Transverse colon (tissue), 4 donors: ENCODE data around the gene C16orf86. TPM values are rescaled to one million over a fixed set of nuclear protein-coding genes. Genes with fewer than 3 reads are reported as not detected.

Experiments
- DNase-seq: peaks from one replicate; pipeline ENCODE4 v3.0.0-alpha.2; 2019
- H3K27ac ChIP-seq, 4 donors: fragments of 200-600 bp; sonication (generic); 2 replicates each; pipeline ENCODE4 v1.5.1; 2016 to 2018; ENCODE audit warnings: inconsistent platforms in 4 of 4
- H3K27me3 ChIP-seq: fragments of 200-600 bp; sonication (generic); 2 replicates; pipeline ENCODE4 v1.5.1; 2017; ENCODE audit warnings: inconsistent platforms
- H3K36me3 ChIP-seq, 4 donors: fragments of 200-600 bp; sonication (generic); 2 replicates each; pipeline ENCODE4 v1.5.1; 2017 to 2019; ENCODE audit warnings: inconsistent platforms in 4 of 4
- H3K4me1 ChIP-seq, 4 donors: fragments of 200-600 bp; sonication (generic); 2 replicates each; pipeline ENCODE4 v1.5.1; 2017 to 2020; ENCODE audit warnings: inconsistent platforms in 4 of 4
- H3K4me3 ChIP-seq, 4 donors: fragments of 200-600 bp; sonication (generic); 1 replicate in 1 of 4; 2 replicates in 3 of 4; pipeline versions ENCODE4 v1.5.1 to v1.6.1; 2017 to 2019; ENCODE audit warnings: inconsistent platforms in 4 of 4
- H3K9me3 ChIP-seq, 2 donors: fragments of 200-600 bp; sonication (generic); 2 replicates each; pipeline ENCODE4 v1.5.1; 2017 to 2019; ENCODE audit warnings: inconsistent platforms in 2 of 2
- EP300 ChIP-seq: sonication (generic); formaldehyde crosslinking; IDR thresholded peaks from one replicate; pipeline ENCODE4 v1.6.1; 2017; ENCODE audit warnings: antibody characterized with exemption, low read depth
- POLR2A ChIP-seq: fragments of 450-650 bp; IDR thresholded peaks from one replicate; pipeline ENCODE4 v1.6.1; 2016; ENCODE audit warnings: antibody characterized with exemption, mild to moderate bottlenecking, moderate library complexity
- POLR2AphosphoS5 ChIP-seq, 3 donors: sonication (generic); formaldehyde crosslinking; IDR thresholded peaks; one replicate each; pipeline ENCODE4 v1.6.1; 2016; ENCODE audit warnings: antibody characterized with exemption in 3 of 3
- WGBS, 2 donors: methylation state at CpG; one replicate each; pipeline ENCODE4 v1.1.5; 2018; ENCODE audit warnings: low coverage in 1 of 2; 5-methylcytosine and 5-hydroxymethylcytosine counted together
- in situ Hi-C, 4 donors: fragments of 200-750 bp; cut with MboI; loops; one replicate each; pipeline versions ENCODE4 v1.15.0 to v1.15.1; 2017; ENCODE audit warnings: low sequenced_read_pairs in 3 of 4, low pct_ligation_motif_present in 1 of 4, low pct_unique_long_range_greater_than_20kb in 1 of 4
- intact Hi-C: fragments of 100-400 bp; cut with DNase I; formaldehyde crosslinking; loops from one replicate; pipeline ENCODE4 v1.15.1; 2023; ENCODE audit warnings: low total_unique reads
- total RNA-seq, 4 donors: library from RNA; depleted of rRNA; stranded (reverse); fragments of >200 nt; gene quantifications; one replicate each; pipeline ENCODE4 v1.1.0, GENCODE V29; 2016
- TF ChIP-seq, protein P1 (sequence below), 5 experiments: fragments of 200-600 bp in 3 of 5; fragments of 450-650 bp in 2 of 5; sonication (generic) in 3 of 5; IDR thresholded peaks; 1 replicate in 2 of 5; 2 replicates in 3 of 5; pipeline ENCODE4 v1.5.1; 2016 to 2017; ENCODE audit warnings: antibody characterized with exemption in 5 of 5, inconsistent platforms in 3 of 5, mild to moderate bottlenecking in 2 of 5, moderate library complexity in 1 of 5

The C16orf86 gene
- total RNA-seq, 4 donors from 2014 or later, result 0.60 to 7.1 (median 4.4) TPM

DNA sequence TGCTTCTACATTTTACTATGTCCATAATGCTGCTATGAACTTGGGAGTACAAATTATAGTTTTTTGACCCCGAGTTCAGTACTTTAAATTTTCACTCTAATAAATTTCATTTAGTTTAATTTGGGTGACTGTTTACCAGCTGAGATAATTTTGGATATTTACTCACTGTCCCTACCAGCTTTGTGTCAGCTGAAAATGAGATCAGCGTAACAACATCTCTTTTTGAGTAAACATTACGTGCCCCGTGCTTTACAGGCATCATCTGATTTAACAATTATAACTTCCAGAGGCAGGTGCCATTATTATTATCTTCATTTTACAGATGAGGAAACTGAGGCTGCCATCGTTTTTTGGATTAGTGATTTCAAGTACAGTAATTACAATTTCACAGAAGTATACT, 37.5 kb downstream of the C16orf86 start:
- intact Hi-C loops, result no loop called here
- Histone ChIP-seq H3K4me3 (no peak overlapping the region), H3K9me3 (no peaks in the 10 kb centered on the region), H3K27me3 (no peaks in the 10 kb centered on the region), H3K36me3 (peaks cover 0 to 9% (median 0%) of the 10 kb centered on the region in 4 donors), H3K4me1 (no peaks in the 10 kb centered on the region), H3K27ac (no peak overlapping the region)
- WGBS, 2 donors, result 78 to 83% methylated on average over 5 of the region's 5 CpGs
- in situ Hi-C loops, result no loop called here
- no peak for DNase-seq
- TF ChIP-seq, protein P1, sequence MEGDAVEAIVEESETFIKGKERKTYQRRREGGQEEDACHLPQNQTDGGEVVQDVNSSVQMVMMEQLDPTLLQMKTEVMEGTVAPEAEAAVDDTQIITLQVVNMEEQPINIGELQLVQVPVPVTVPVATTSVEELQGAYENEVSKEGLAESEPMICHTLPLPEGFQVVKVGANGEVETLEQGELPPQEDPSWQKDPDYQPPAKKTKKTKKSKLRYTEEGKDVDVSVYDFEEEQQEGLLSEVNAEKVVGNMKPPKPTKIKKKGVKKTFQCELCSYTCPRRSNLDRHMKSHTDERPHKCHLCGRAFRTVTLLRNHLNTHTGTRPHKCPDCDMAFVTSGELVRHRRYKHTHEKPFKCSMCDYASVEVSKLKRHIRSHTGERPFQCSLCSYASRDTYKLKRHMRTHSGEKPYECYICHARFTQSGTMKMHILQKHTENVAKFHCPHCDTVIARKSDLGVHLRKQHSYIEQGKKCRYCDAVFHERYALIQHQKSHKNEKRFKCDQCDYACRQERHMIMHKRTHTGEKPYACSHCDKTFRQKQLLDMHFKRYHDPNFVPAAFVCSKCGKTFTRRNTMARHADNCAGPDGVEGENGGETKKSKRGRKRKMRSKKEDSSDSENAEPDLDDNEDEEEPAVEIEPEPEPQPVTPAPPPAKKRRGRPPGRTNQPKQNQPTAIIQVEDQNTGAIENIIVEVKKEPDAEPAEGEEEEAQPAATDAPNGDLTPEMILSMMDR (IDR thresholded peaks at IDR 0.05), result no peak
- TF ChIP-seq POLR2A, result no peak
- TF ChIP-seq EP300, result no peak
- TF ChIP-seq POLR2AphosphoS5 (IDR thresholded peaks at IDR 0.05), result no peak

DNA sequence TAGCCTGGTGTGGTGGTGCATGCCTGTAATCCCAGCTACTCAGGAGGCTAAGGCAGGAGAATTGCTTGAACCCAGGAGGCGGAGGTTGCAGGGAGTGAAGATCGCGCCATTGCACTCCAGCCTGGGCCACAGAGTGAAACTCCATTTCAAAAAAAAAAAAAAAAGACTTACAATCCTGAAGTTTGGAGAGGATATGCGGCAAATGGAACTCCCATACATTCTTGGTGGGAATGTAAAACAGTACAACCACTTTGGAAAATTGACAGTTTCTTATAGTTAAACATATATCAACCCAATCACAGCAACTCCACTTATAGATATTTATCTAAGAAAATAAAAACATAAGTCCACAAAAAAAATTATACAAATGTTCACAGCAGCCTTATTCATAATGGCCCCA, 40.6 kb downstream of the C16orf86 start:
- no peak for TF ChIP-seq POLR2A
- TF ChIP-seq, protein P1 (IDR thresholded peaks at IDR 0.05), result no peak
- no peak for TF ChIP-seq POLR2AphosphoS5 (IDR thresholded peaks at IDR 0.05)
- Histone ChIP-seq H3K4me1 (peaks cover 0 to 5% (median 0%) of the 10 kb centered on the region in 4 donors), H3K27me3 (no peaks in the 10 kb centered on the region), H3K9me3 (no peaks in the 10 kb centered on the region), H3K36me3 (no peaks in the 10 kb centered on the region), H3K4me3 (no peak overlapping the region), H3K27ac (no peak overlapping the region)
- intact Hi-C loops (no loop called here), in situ Hi-C loops (no loop called here)
- 96 to 100% methylated on average over 4 of the region's 4 CpGs for WGBS, 2 donors
- no peak for DNase-seq

DNA sequence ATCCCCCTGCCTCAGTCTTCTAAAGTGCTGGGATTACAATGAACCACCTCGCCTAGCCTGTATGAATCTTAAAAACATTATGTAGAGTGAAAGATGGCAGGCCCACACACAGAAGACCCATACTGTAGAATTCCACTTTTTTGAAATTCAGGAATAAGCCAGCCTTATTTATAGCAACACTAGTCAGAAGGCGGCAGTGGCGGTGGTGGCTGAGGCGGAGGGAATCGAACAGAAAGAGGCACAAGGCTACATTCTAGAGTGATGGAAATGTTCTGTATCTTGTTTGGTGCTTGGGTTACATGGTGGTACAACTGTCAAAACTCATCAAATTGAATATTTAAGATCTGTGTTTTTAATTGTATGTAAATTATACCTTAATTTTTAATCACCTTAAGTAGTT, 41.2 kb downstream of the C16orf86 start:
- no peaks in the 10 kb centered on the region for H3K27me3 ChIP-seq

DNA sequence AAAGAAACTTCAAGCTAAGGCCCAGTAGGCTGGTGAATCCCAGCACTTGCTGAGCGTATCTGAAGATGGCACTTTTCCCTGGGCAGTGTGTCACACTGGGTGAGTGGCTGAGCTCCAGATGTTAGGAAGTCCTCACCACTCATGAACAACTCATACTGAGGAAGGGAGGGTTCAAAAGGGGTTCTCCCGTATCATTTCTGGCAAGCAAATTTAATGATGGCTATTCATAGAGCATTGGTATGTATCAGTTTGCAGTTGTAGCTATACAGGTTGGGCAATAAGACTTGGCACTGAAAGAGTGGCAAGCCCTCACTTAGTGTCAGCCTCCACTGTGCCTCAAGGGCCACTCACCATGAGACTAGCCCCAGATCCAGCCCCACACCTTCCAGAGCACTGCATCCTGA, 41.8 kb downstream of the C16orf86 start:
- Histone ChIP-seq H3K27ac (no peak overlapping the region), H3K9me3 (no peaks in the 10 kb centered on the region), H3K4me1 (peaks cover 0 to 10% (median 0%) of the 10 kb centered on the region in 4 donors), H3K4me3 (no peak overlapping the region), H3K36me3 (no peaks in the 10 kb centered on the region), H3K27me3 (no peaks in the 10 kb centered on the region)
- intact Hi-C loops (no loop called here), in situ Hi-C loops (no loop called here)
- whole genome bisulfite sequencing, 2 donors, result 66 to 100% methylated on average over 1 to 2 of the region's 2 CpGs
- TF ChIP-seq POLR2AphosphoS5 (IDR thresholded peaks at IDR 0.05) (no peak), EP300 (no peak), POLR2A (no peak)
- TF ChIP-seq, protein P1 (IDR thresholded peaks at IDR 0.05), result no peak
- DNase-seq, result no peak

More for the DNA sequence above, 41.2 kb downstream of the C16orf86 start:
- Histone ChIP-seq H3K27ac (no peak overlapping the region), H3K4me1 (peaks cover 0 to 5% (median 0%) of the 10 kb centered on the region in 4 donors), H3K36me3 (no peaks in the 10 kb centered on the region), H3K9me3 (no peaks in the 10 kb centered on the region), H3K4me3 (no peak overlapping the region)
- no peak for DNase-seq
- WGBS, 2 donors, result 96 to 100% methylated on average over 1 to 5 of the region's 5 CpGs
- intact Hi-C loops (no loop called here), in situ Hi-C loops (no loop called here)
- TF ChIP-seq POLR2A (no peak), EP300 (no peak), POLR2AphosphoS5 (IDR thresholded peaks at IDR 0.05) (no peak)
- TF ChIP-seq, protein P1 (IDR thresholded peaks at IDR 0.05), result no peak
